Fibroblast of upper back skin (primary cell): ENCODE measurements around the gene NMNAT1.
"Not testable (repeated sequence)": the region's sequence is repeated elsewhere in the genome, so short reads cannot be mapped to it uniquely, and the experiment has no call there.

Source experiments
- DNase-seq: peaks from one replicate; pipeline ENCODE4 v3.0.0-alpha.2; 2013

The NMNAT1 gene

DNA sequence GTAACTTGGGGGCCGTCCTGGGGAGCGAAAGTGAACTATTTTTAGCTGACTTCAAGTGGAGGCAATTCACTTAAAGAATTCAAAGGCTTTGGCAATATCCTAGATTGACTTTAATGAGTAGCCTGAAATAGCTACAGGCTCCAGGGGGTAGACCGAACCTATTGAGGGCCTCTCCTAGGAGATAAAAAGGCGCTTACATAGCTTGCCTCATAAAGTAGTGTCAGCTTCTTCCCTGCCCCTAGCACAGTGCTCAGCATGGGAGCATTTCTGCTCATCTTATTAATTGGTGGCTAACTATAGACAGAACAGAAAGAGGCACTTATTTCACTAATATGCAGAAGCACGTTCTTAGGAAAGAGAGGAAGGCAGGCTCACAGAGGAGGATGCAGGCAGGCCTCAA, 20.9 kb upstream of the NMNAT1 start:
- DNase-seq, result no peak

DNA sequence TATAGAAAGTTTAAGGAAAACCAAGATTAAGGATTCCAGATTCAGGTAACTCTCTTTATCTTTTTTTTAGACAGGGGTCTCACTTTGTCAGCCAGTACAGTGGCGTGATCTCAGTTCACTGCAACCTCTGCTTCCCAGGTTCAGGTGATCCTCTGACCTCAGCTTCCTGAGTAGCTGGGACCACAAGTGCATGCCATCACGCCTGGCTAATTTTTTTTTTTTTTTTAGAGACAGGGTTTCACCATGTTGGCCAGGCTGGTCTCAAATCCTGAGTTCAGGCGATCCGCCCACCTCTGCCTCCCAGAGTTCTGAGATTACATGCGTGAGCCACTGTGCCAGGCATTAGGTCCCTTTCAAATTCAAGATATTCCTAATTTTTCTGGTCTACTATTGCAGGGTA, 16.0 kb upstream of the NMNAT1 start:
- no peak for DNase-seq

DNA sequence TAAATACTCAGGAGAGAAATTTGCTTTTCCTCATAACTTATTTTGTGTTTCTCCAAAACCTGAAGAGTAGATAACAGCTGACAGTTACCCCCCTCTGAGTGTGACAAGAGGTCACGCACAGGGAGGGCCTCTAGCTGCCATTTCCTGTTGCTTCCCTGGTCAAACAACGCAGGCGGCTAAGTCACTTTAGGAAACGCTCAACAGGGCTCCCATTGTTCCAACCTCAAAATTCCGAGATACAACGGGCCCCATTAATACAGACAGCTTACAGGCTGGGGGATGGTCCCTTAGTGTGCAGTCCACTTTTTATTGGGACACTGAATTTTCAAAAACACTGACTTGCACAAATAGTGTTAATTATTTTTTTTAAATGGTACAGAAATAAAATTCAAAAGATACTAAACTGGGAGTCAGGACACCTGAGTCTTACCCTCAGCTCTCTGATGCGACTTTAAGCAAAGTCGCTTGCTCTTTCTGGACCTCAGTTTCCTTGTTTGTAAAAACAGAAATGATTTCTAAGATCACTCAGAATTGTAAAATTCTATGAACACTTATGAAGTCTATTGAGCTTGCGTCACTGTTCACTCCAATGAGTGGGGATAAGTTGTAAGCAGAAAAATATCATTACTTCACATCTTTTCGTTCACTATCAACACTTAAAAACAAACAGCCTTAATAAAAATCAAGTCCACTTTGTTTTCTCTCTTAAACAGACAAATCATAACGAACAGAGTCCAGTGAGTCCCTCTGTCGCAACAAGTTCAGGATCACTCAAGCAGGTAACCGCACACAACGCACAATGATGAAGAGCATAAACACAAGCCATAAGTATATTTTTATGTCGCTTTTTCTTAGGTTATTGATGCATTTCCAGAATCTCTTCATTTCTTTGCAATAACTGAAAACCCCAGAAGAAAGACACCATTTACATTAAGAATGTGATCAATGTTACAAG, 13.6 kb upstream of the NMNAT1 start:
- DNase-seq, result no peak

DNA sequence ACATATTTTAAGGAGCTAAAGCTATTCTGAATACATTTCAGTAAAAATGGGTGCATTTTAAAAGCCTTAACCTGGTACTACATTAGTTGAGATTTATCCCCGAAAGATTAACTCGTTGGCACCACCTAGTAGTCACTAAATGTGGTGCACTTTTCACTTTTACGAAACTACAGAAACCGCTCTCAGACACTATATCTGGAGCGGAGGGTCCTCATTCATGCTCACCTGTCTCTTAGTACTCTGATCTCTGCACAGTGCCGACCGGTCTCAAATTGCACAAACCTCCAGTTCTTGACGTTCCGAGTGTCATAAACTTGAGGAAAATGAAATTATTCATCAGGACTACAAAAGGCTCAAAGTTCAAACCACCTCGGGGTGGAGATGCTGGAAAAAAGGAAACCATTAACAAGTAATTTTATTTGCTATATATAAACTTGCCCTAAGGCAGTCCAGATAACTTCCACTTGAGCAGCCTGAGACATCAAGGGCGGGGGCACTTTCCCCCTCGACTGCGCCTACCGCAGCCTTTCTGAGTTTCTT, 806 bp upstream of the NMNAT1 start:
- DNase-seq, result peak; percentile 64

DNA sequence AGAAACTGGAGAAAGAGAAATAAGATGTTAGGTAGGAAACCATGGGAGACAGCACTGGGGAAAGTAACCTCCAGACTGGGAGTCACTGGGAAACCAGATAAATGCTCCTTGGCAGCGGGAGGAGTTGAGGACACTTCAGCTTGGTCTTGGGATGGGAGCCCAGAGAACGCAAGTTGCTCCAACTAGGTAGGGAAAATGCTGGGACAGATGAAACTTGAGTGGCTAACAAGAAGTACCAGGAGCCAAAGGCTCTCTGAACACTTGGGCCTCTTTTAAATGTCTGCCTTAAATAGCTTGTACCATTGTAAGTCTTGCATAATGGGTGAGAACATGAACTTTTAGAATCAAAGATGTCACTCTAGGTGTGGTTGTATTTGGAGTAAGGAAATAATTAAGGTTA, 3.0 kb downstream of the NMNAT1 start:
- no peak for DNase-seq

DNA sequence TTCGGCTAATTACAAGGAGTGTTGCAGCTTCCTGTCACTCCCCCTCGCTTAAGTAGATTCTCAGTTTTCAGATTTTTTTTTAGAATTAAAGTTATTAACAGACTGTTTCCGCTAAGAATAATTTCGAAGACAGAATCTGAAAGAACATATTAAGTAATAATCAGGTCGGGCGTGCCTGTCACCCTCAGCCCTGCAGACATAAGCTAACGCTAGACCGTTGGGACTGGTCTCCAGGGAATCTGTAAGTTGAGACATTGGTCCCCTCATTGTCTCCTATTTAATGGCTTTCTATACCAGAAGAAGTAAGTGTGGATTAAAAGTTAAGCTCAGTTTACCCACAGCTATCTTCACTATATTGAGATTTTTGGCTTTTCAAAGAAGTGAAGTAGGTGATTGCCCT, 14.5 kb downstream of the NMNAT1 start:
- DNase-seq, result no peak

DNA sequence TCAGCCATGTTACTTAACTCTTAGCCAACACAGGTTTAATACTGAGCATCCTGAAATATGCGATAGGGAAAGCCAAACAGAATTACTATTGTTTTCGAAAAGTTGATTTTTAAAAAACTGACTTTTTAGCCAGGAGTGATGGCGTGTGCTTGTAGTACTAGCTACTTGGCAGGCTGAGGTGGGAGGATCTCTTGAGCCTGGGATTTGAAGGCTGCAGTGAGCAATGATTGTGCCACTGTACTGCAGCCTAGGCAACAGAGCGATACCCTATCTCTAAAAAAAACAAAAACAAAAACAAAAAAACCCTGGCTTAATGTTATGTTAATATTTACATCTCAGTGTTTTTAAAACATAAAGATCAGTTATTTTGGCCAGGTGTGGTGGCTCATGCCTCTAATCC, 16.7 kb downstream of the NMNAT1 start:
- DNase-seq, result no peak

DNA sequence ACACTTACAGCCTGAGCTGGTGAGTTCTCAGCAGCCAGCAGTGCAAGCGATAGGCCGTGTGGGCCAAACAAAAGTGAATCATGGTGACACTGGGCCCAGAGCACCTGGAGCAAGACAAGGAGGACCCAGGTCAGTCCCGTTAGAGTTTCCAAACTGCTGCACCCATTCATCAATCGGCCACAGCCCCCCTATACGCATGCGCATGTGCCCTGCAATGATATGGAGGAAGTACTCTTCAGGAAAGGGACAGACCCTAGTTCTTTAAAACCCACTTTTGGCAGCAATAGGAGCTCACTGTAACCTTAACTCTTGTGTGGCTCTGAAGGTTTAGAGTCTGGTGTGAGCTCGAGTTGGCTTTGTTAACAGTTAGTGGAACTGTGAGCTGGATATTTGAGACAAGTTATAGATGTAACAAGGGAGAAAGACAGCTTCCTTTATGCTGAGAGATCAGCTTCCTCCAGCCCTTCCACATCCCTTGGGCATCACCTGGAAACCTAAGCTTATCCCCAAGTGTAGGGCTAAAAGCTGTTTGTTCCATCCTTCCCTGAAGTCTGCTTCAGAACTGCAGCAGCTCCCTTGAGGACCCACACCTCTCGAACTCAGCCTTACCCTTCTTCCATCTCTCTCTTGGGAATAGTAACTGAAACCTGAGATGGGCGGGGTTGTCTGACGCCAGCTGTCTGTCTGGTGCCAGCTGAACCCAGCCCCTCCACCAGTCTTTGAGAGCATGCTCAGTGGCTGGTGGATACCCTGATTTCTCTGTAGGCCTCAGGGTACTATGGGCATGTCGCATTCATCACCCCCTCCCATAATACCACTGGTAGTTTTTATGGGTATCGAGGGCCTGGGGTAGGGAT, 17.7 kb downstream of the NMNAT1 start:
- peak; percentile 20 for DNase-seq

DNA sequence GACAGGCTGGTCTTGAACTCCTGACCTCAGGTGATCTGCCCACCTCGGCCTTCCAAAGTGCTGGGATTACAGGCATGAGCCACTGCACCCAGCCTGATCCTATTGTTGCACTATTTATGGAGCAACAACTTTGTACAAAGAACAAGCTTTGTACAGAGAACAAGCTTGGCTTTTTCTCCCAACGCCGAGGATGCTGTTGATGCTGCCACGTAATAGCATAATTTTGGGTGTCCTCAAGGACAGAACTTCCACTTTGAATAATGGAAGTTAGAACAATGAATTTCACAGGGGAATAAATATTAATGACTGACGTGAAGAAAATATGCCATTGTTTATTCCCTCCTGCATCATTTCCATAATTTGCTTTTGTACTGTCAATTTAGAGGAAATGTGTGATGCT, 41.0 kb downstream of the NMNAT1 start:
- DNase-seq, result no peak

DNA sequence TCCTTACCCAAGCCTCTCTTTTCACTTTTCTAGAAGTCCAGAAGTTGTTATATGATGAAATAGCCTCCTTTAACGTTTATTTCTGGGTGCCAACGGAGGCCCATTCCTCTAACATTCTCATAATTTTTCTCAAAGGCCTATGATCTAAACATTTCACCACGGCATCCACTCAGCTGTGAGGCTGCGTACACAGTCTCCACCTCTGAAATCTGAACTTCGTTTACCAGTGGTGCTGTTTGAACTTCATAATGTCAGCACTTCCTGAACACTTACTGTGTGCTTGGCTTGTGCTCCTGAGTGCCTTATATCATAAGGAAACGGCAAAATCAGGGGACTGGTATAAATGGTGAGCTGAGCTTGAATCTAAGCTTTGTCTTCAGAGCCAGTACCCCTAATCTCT, 41.7 kb downstream of the NMNAT1 start:
- DNase-seq, result no peak

DNA sequence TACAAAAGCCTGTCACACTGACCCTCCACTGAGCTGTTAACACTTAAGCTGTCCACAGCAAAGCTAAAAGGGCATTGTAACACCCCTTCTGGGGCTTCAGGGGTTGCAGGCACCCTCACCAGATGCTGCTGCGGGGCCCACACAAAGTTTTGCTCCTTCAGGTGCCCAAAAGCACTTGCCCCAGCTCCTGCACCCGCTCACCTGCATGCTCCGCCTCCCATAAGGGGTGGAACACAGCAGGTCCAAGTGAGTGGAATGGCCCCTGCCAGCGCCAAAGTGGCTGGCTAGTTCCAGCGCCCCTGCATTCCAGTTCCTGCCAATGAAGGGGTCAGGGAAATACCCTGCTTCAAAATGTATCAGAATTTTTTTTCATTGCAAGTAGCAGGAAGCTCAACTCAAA, 46.5 kb downstream of the NMNAT1 start:
- DNase-seq, result no peak

DNA sequence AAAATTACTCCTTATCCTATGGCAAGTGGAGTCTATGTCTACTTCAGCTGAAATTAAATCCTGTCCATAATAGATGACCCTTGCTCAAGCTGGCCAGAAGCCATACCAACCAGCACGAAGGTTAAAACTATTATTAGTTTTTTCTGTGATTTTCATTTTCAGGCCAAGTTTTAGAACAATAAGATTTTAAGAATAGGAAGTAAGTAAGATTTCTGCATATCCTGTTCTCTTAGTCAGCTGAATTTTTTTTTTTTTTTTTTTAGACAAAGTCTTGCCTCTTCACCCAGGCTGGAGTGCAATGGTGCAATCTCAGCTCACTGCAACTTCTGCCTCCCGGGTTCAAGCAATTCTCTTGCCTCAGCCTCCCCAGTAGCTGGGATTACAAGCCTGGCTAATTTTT, 47.7 kb downstream of the NMNAT1 start:
- no peak for DNase-seq

DNA sequence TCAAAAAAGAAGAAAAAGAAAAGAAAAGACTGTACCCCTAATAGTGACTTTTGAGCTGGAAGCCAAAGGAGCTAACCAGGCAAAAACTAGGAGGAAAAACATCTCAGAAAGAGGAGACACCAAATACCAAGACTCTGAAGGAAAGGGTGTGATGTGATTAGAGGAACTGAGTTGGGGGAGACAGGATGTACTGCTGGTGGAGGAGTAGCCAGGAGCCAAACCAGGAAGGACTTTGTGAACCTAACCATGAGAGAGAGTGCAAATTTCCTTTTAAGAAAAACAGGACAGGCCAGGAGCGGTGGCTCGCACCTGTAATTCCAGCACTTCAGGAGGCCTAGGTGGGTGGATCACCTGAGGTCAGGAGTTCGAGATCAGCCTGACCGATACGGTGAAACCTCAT, 49.6 kb downstream of the NMNAT1 start:
- DNase-seq, result no peak

DNA sequence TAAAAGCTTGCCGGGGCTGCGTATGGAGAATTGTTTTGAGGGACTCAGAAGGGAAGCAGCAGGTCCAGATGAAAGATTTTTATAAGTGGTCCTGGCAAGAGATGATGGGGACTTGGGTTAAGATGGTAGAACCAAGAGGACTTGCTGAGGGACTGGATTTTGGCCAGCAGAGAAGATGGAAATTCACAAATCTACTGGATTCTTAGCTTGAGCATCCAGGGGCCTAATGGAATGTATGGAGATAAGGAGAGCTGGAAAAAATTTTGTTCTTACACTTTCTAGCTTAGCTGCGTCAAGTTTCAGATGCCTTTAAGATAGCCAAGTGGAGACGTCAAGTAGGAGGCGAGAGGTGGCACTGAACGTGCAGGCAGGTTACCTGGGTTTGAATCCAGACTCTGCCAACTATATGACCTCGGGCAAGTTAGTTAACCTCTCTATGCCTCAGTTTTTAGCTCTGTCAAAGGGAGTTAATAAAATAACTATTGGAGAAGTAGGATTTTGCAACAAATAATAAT, 50.3 kb downstream of the NMNAT1 start:
- DNase-seq, result no peak

DNA sequence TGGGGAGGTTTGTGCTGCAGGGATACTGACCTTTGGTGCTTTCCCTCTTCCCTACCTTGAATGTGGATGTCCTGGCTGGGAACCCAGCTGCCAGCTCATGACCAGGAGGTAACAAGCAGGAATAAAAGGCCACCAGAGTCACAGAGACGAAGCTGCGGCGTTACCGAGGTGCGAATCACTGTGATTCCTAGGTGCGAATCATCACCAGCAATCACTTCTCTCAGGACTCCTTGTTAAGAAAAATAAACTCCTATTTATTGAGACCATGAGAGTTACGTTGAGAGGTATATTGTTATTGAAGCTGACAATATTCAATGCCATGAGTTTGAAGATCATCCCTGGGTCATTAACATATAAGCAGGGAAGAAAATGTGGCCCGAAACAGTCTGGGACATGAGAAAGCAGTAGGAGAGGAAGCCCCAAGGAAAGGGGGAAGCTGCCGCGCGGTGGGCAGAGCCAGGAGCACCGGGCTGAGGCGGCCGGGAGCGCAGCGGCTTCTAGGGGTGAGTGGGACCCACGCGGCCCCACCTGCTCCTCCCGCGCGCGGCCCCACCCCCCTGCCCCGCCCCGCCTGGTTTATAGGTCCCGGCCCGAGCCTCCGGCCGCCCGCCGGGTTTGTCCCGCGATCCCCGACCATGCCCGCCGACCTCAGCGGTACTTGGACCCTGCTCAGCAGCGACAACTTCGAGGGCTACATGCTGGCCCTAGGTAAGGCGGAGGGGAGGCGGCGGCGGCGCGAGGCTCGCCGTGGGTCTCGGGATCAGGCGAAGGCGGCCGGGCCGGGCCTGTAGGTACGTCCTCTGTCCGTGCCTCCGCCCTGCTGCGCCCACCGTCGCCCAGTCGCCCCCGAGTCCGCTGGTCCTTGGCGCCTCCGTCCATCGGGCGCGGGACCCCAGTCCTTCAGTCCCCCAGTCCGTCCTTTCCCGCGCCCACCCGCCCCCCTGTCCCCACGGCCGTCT, 53.6 kb downstream of the NMNAT1 start, which contains the start of gene RBP7:
Gene RBP7 (plus strand): TSS at position 605 of the 959 bp plus-strand sequence. CDS start 31 bp downstream, at position 636.
- no peak for DNase-seq

DNA sequence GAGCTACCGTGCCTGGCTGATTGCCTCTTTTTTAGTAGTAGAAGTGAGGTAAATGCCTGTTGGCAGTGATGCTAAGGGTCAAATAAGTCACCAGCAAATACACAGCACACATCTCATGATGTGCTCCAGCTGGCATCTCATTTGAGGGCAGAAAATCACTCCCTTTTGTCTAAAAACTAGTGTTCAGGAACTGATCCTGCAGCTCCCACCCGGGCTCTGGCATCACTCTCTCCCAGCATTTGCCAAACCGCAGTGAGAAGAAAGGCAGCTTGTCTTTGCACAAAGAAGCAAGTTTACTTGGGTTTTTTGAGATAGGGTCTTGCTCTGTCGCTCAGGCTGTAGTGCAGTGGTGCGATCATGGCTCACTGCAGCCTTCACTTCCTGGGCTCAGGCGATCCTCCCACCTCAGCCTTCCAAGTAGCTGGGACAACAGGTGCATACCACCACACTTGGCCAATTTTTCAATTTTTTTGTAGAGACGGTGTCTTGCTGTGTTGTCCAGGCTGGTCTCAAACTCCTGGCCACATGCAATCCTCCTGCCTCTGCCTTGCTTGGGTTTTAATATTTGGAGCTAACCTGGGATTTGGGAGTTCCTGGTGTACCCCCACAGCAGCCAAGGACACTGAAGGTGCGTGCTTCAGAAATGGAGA, 57.9 kb downstream of the NMNAT1 start:
- no peak for DNase-seq

DNA sequence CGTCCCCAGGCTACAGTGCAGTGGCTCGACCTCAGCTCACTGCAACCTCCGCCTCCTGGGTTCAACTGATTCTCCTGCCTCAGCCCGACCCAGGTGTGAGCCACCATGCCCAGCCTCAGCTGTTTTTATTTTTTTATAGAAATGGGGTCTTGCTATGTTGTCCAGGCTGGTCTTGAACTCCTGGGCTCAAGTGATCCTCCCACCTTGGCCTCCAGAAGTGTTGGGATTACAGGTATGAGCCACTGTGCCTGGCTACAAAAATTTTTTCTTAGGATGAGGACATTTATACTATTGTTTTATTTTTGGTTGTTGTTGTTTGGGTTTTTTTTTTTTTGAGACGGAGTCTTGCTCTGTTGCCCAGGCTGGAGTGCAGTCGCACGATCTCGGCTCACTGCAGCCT, 62.0 kb downstream of the NMNAT1 start:
- not testable (repeated sequence) for DNase-seq

DNA sequence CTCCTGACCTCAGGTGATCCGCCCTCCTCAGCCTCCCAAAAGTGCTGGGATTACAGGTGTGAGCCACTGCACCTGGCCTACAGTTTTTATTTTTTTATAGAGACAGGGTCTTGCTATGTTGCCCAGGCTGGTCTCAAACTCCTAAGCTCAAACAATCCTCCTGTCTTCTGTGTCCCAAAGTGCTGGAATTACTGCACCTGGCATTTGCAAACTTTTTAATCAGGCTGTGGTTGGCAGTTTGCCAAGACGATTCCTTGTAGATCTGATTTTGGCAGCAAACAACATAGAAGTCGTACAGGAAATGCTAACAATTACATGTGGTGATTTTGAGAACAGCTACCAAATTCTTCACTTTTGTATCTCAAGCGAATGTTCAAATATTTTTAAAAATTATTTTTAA, 63.9 kb downstream of the NMNAT1 start:
- DNase-seq, result peak; percentile 20

DNA sequence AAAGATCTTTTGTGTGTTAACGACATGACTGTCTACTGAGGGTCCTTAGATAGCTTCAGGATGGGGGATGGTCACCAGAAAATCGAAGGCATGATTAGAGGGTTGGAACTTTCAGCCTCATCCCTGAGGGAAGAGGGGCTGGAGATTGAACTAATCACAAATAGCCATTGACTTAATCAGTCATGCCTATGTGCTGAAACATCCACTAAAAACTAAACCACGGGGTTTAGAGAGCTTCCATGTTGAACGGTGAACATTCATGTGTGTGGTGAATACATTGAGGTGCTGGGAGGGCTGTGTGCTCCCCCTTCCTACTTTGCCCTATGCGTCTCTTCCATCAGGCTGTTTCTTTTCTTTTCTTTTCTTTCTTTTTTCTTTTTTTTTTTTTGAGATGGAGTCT, 70.7 kb downstream of the NMNAT1 start:
- DNase-seq, result peak; percentile 48

DNA sequence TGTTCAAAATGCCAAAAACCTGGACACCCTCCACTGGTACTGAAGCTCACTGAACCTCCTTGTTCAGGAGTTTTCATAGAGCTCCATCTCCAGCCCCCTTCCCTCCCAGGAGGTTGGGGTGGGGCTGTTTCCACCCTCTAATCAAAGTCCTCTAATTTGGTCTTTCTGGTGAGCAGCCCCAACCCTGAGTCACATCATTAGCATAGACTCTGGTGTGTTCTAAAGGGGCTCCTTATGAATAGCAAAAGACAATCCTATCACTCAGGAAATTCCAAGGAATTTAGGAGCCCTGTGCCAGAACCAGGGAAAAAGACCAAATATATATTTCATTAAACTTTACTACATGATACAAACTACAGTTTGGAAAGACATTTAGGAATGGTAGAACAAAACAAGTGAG, 76.3 kb downstream of the NMNAT1 start:
- peak; percentile 38 for DNase-seq

DNA sequence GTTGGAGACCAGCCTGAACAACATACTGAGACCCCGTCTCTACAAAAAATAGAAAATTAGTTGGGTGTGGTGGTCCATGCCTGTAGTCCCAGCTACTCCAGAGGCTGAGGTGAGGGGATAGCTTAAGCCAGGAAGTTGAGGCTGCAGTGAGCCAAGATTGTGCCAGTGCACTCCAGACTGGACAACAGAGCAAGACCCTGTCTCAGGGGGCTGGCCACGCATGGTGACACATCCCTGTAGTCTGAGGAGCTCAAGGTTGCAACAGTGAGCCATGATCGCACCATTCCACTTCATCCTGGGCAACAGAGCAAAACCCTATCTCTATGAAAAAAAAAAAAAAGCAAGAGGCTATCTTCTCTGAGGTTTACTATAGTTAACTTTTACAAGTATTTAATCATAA, 76.8 kb downstream of the NMNAT1 start:
- DNase-seq, result no peak

DNA sequence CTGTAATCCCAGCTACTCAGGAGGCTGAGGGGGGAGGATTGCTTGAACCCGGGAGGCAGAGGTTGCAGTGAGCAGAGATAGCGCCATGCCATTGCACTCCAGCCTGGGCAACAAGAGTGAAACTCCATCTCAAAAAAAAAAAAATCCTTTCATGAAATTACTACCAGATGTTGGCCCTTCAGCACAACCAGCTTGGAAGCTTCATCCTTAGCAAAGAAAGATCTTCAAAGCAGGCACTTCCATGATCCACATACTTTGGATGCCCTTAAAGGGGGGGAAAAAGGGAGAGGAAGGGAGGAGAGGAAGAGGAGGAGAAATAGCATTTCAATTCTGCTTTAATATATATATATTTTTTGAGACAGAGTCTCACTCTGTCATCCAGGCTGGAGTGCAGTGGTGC, 77.4 kb downstream of the NMNAT1 start:
- peak; percentile 74 for DNase-seq
